ENCODE results near the gene PPP2R5E.

PPP2R5E gene

DNA sequence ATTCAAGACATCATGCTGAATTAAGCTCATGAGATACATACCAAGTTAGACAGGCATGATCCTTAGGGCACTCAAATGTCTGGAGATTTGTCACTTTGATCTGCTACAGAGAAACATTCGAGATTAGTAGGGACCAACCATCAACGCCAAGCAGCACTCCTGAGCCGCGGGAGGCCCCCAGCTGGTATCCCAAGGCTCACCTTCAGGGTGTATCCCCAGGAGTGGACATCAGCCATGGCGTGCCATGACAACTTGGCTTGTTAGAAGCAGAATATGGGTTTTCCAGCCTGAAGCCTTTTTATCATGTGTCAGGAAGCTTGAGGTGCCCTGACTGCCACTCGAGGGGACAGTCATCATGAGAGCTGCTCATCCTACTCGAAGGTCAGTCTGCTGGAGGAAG lies 185.3 kb downstream of the PPP2R5E start:
- H3K4me3 ChIP-seq (ENCODE audit: low read depth, low read length) = no peak overlapping the region
- DNase-seq (ENCODE audit: low read depth) = no peak
- TF ChIP-seq, protein P1, sequence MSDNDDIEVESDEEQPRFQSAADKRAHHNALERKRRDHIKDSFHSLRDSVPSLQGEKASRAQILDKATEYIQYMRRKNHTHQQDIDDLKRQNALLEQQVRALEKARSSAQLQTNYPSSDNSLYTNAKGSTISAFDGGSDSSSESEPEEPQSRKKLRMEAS (IDR thresholded peaks at IDR 0.05; ENCODE audit: low read depth, low read length) = no peak
- no peak for TF ChIP-seq POLR2A (IDR thresholded peaks at IDR 0.05; ENCODE audit: extremely low read depth, insufficient read length)
- TF ChIP-seq CTCF (IDR thresholded peaks at IDR 0.05; ENCODE audit: low read depth, low read length) = no peak
- TF ChIP-seq MYC (IDR thresholded peaks at IDR 0.05; ENCODE audit: low read depth, low read length) = no peak

- no peak overlapping the region for H3K4me3 ChIP-seq (ENCODE audit: low read depth, low read length)
- DNase-seq (ENCODE audit: low read depth) = no peak
- TF ChIP-seq MYC (IDR thresholded peaks at IDR 0.05; ENCODE audit: low read depth, low read length) (no peak), POLR2A (IDR thresholded peaks at IDR 0.05; ENCODE audit: extremely low read depth, insufficient read length) (no peak), CTCF (IDR thresholded peaks at IDR 0.05; ENCODE audit: low read depth, low read length) (no peak)
- TF ChIP-seq, protein P1 (IDR thresholded peaks at IDR 0.05; ENCODE audit: low read depth, low read length) = no peak
These were observed 197.4 kb downstream of the PPP2R5E start for GRCh38 chr14:63345826-63346225.

DNA sequence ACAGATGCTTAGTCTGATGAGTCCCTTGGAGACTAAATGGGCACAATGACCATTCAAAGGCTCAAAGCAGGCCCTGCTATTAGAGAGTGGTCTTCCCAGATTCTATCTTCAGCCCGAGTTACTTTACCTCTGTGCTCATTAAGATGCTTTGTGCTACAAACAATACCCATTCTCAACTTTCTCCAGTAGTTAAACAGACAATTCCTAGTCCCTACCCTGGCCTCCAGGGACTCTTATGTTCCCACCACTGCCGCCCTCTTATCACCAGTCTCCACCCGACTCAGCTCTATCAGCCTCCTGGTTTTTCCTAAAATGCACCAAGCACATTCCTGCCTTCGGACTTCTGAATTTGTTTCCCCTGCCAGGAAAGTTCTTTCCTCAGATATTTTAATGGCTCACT lies 198.8 kb downstream of the PPP2R5E start:
- no peak for DNase-seq (ENCODE audit: low read depth)
- TF ChIP-seq CTCF (IDR thresholded peaks at IDR 0.05; ENCODE audit: low read depth, low read length) = no peak
- TF ChIP-seq, protein P1 (IDR thresholded peaks at IDR 0.05; ENCODE audit: low read depth, low read length) = no peak
- TF ChIP-seq MYC (IDR thresholded peaks at IDR 0.05; ENCODE audit: low read depth, low read length) = no peak
- no peak for TF ChIP-seq POLR2A (IDR thresholded peaks at IDR 0.05; ENCODE audit: extremely low read depth, insufficient read length)
- no peak overlapping the region for H3K4me3 ChIP-seq (ENCODE audit: low read depth, low read length)

GRCh38 chr14:63343878-63344277 lies 199.3 kb downstream of the PPP2R5E start:
- no peak for DNase-seq (ENCODE audit: low read depth)
- no peak overlapping the region for H3K4me3 ChIP-seq (ENCODE audit: low read depth, low read length)
- TF ChIP-seq, protein P1 (IDR thresholded peaks at IDR 0.05; ENCODE audit: low read depth, low read length) = no peak
- TF ChIP-seq CTCF (IDR thresholded peaks at IDR 0.05; ENCODE audit: low read depth, low read length) (no peak), POLR2A (IDR thresholded peaks at IDR 0.05; ENCODE audit: extremely low read depth, insufficient read length) (no peak), MYC (IDR thresholded peaks at IDR 0.05; ENCODE audit: low read depth, low read length) (no peak)

DNA sequence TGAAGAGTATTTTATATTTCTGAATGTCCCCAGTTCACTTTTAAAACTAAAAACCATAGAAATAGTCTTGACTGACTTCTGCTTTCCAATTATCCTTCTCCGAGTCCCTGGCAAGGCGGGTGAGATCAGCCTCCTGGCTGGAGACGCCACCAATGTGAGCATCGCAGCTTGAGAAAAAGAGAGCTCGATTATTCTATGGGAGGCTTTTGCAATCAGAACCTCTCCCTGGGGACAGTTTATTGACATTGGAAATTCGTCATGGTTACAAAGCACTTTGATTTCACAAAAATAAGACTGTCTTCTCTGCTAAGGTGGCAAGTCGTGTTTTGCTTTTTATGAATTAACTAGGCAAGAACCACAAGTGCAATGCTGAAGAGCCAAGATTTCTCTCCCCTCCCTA lies 200.8 kb downstream of the PPP2R5E start:
- TF ChIP-seq POLR2A (IDR thresholded peaks at IDR 0.05; ENCODE audit: extremely low read depth, insufficient read length) (no peak), CTCF (IDR thresholded peaks at IDR 0.05; ENCODE audit: low read depth, low read length) (no peak), MYC (IDR thresholded peaks at IDR 0.05; ENCODE audit: low read depth, low read length) (no peak)
- TF ChIP-seq, protein P1 (IDR thresholded peaks at IDR 0.05; ENCODE audit: low read depth, low read length) = no peak
- DNase-seq (ENCODE audit: low read depth) = no peak
- H3K4me3 ChIP-seq (ENCODE audit: low read depth, low read length) = no peak overlapping the region

All from NB4 (cell line).